ENCODE measurements around the gene HGS. TPM values are rescaled to one million over a fixed set of nuclear protein-coding genes. Genes with fewer than 3 reads are reported as not detected.

The HGS gene
- total RNA-seq, 1 donor from 2014 or later, result 92.0 TPM

GRCh38 chr17:81651692-81652091 is 32.1 kb upstream of the HGS start:
- ATAC-seq (no peak), DNase-seq (no peak)
- no peak for TF ChIP-seq CTCF (IDR thresholded peaks at IDR 0.05)
- Histone ChIP-seq H3K4me1 (no peaks in the 10 kb centered on the region), H3K4me3 (no peak overlapping the region), H3K27me3 (ENCODE audit: low read depth) (peaks cover 47% of the 10 kb centered on the region), H3K9me3 (no peaks in the 10 kb centered on the region), H3K36me3 (no peaks in the 10 kb centered on the region), H3K27ac (no peak overlapping the region)
- intact Hi-C loops (cut with DNase I), result no loop called here

DNA sequence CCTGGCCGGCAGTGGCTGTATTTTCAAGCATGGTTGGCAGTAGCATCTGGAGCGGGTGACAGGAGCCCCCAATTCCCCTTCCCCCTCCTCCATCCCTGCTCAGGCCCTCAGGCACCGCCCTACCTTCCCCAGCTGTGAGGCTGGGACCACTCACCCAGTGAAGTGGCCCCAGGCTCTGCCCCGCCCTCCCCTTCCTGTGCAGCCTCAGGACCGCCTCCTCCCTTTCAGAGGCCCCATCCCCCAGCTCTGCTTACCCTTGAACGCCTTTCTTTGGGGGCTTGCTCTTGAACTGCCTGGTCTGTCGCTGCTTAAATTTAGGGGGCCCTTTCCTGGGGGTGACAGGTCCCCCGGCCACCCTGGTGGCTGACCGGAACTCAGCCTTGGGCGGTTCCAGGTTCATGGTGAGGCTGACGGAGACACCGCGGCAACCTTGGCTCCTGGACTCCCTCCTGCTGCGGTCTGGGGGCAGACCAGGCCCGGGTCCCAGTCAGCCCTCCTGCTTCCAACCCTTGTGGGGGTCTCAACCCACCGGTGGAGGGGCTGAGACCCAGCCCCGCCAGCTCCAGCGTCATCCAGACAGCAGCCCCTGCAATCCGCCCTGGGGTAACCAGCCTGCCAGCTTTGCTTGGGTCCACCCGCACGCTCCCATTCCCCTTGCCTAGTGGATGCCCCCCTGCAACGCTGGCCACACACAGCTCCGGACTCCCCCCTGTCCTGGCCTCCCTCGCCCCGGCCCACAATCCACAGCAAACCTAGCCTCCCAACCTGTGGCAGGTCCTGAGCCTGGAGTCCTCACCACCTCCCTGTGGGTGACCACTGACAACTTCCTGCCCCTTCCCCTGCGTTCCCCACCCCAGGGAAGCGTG is 30.7 kb upstream of the HGS start:
- no peak for TF ChIP-seq CTCF (IDR thresholded peaks at IDR 0.05)
- ATAC-seq (peak; percentile 13 to 34), DNase-seq (no peak)
- H3K9me3 ChIP-seq, result no peaks in the 10 kb centered on the region
- no peaks in the 10 kb centered on the region for H3K36me3 ChIP-seq
- H3K4me1 ChIP-seq, result no peaks in the 10 kb centered on the region
- no peak overlapping the region for H3K27ac ChIP-seq
- peak overlapping the region; percentile 26 for H3K4me3 ChIP-seq
- intact Hi-C loops (cut with DNase I), result no loop called here
- H3K27me3 ChIP-seq (ENCODE audit: low read depth), result peaks cover 36% of the 10 kb centered on the region

DNA sequence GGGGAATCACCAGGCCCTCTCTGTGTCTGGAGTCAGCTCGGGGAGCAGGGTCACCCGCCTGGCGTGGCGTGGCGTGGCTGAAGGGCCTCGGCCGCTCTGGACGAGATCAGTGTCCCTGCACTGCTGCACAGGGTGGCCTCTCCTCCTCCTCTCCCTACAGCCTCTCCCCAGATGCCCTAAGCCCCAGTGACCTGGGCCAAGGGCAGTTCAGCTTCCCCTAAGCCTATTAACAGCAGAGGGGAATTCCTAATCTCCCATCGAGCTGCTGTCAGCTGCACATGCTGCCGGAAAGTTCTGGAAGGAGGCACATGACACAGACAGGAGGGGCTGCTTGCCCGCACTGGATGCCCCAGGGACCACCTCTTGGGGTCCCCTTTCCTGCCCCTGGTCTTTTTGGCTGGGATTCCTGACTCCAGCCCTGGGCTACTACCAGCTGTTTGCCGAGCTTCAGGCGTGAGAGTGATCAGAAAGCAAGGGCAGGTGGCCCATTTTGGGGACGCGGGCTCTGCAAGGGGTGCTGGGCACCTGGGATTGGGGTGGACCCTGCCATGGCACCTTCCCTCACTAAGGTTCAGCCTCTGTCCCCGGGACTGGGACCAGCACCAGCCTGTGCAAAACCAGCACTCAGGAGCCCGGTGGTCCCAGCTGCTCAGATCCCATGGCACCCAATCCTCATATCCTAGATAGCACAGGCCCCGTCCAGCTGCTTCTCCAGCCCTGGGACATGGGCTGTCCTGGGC is 28.3 kb upstream of the HGS start:
- DNase-seq (no peak), ATAC-seq (no peak)
- Histone ChIP-seq H3K27ac (no peak overlapping the region), H3K4me1 (no peaks in the 10 kb centered on the region), H3K36me3 (no peaks in the 10 kb centered on the region), H3K9me3 (no peaks in the 10 kb centered on the region), H3K27me3 (ENCODE audit: low read depth) (peaks cover 13% of the 10 kb centered on the region), H3K4me3 (no peak overlapping the region)
- intact Hi-C loops (cut with DNase I), result no loop called here
- TF ChIP-seq CTCF (IDR thresholded peaks at IDR 0.05), result no peak

GRCh38 chr17:81656118-81656743 is 27.6 kb upstream of the HGS start, which contains the start of gene PDE6G:
PDE6G (minus strand) TSS chr17:81656542; CDS start chr17:81653305, 3,237 bp downstream.
- Histone ChIP-seq H3K4me3 (no peak within 1 kb of the TSS), H3K27me3 (ENCODE audit: low read depth) (peaks cover 6% of the 10 kb centered on the region), H3K9me3 (no peaks in the 10 kb centered on the region), H3K27ac (no peak within 1 kb of the TSS), H3K4me1 (no peaks in the 10 kb centered on the region), H3K36me3 (no peaks in the 10 kb centered on the region)
- no peak for TF ChIP-seq CTCF (IDR thresholded peaks at IDR 0.05)
- ATAC-seq, result no peak
- intact Hi-C loops (cut with DNase I), result no loop called here
- DNase-seq, result no peak

DNA sequence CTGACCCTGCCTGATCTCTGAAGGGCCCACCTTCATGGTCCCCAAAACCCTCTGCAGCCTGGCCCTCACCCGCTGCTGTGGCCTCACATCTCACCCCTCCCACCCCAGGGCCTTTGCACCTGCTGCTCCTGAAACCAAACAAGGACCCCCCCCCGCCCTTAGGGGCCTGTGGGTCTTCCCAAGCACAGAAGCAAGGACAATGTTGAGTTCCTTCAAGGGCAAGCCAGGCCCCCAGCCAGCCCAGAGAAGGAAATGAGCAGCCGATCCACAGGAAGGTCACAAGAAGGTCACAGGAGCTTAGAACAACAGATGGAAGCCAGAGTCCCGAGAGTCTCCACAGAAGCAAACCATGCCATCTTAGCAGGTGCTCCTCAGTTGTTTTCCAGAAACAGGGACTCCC is 27.0 kb upstream of the HGS start:
- intact Hi-C loops (cut with DNase I), result no loop called here
- DNase-seq (no peak), ATAC-seq (no peak)
- no peak for TF ChIP-seq CTCF (IDR thresholded peaks at IDR 0.05)
- Histone ChIP-seq H3K4me1 (no peaks in the 10 kb centered on the region), H3K9me3 (no peaks in the 10 kb centered on the region), H3K4me3 (no peak overlapping the region), H3K27ac (no peak overlapping the region), H3K27me3 (ENCODE audit: low read depth) (peaks cover under 1% of the 10 kb centered on the region), H3K36me3 (no peaks in the 10 kb centered on the region)

Data from lower lobe of right lung (tissue), 2 donors.